ENCODE data around the gene HYDIN.
"Not testable (repeated sequence)": the region's sequence is repeated elsewhere in the genome, so short reads cannot be mapped to it uniquely, and the experiment has no call there.

The HYDIN gene

DNA sequence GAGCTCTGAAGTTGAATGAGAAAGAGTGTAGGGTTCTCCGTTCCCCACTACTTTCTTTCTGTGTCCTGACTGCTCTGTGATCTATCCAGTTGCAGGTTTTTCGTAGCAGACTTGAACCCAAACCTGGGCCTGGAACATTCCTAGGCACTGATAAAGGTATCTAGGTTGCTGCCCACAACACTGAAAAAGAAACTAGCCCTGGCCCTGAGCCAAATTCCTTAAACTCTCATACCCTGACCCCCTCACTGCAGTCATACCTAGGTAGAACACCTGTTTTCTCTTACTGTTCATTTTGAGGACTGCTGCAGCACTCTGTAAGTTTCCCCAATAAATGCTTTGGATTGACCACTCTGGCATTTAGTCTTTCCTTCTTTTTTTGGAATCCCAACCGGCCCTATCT is 5.4 kb downstream of the HYDIN start:
- no peak for DNase-seq (ENCODE audit: low read depth)

DNA sequence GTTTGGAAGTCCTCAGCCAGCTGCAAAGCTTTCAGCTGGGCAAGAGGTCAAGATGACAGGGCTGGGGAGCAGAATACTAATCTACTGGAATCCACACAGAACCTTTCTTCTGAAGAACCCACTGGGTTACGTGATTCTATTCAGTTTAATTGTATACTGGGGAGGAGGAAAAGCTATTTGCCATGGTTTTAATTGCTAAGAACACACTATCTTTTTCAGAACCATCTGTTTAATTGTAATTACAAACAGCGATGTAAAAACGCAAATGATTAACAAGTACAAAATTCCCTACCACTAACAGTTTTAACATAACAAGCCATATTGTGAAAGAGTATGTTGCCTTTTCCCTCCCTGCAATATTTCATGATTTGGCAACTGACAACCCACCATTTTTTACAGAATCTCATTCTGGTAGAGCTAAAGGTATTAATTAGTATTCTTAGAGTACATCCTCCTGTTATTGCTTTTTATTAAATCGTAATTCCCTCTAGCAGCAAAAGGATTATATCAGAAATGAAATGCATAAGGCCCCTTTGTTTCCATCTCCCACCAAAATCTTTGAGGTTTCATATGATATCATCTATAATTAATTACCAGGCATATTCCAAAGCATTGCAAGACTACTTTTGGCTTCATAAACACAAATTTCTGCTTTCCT is 12.1 kb downstream of the HYDIN start:
- DNase-seq (ENCODE audit: low read depth) = no peak

DNA sequence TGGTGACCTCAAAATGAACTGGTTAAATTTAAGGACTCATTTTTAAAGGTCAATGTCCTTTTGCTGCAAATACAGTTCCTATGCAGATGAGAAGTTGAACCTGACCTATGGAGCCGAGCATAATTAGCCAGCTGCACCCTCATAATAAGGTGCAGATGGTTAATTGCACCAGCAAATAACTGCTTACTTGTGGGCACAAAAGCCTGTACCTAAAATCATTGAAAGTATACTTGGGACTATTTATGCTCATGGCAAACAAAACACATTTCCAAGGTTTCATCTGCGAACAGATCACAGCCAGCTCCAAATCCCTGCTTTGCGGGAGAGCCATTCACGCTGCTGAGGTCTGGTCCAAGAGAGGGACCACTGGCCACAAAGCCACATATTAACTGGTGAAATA is 13.0 kb downstream of the HYDIN start:
- no peak for DNase-seq (ENCODE audit: low read depth)

DNA sequence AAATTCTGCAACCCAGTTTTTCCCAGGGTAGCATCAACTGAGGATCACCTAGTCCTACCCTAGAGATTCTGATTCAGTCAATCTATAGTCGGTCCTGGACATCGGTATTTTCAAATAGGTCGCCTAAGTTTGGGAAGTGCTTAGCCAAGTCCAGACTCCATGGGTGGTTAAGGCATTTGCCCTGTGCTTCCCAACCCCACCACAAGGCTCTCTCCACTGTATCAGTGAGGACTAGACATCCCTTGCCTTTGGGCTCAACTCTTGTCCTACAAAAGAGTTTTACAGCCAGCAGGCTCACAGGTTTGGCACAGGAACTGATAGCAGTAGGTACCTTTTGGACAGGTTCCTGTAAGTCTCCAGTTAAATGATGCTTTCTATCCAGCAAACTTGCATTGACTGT is 13.8 kb downstream of the HYDIN start:
- DNase-seq (ENCODE audit: low read depth) = no peak

DNA sequence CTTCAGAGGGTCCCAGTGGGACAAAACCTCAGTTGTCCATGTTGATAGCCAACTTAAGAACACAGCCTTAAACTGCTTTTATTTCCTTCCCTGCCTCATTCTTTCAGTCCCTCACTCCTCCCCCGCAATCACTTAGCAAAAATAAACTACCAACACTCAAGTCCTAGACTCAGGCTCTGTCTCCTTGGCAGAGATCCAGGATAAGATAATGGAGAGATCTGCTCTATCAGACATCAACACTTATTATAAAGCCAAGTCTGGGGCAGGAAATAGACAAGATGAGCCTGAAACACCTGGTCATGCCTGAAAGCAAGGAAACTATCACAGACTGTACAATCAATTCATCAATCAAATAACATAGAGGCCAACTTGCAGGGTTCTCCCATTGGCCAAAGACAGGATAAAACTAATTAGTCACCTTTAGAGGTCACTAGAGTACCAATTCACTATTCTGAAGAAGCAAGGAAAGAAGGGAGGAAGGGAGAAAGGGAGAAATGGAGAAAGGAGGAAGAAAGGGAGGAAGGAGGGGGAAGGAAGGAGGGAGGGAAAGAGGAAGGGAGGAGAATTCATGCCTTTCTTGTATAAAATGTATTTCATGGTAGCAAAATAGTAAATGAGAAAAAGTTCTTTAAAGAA is 15.7 kb downstream of the HYDIN start:
- no peak for DNase-seq (ENCODE audit: low read depth)

DNA sequence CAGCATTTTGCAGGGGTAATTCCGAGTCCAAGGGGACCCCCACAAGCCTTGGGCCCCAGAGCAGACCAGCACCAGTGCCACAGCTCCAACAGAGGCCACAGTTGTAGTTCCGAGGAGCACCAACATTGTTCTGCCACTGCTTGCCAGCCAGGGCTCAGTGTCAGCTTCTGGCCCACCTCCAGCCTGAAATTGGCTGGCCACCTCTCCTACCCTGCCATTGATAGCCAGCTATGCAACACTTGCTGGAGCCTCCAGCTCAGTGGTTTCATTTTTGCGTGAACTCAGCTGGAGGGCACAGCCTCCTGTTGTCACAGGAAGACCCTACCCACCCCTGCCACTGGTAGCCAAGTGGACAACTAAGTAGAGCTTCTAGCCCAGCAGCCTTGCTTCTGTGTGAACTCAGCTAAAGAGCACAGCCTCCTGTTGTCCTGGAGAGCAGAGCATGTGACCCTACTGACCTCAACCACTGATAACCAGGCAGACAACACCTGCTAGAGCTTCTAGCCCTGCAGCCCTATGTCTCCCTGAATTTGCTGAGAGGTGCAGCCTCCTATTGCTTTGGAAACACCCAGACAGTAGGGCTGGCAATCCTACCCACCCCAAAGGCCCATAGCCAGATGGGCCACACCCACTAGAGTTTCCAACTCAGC is 24.9 kb downstream of the HYDIN start:
- no peak for DNase-seq (ENCODE audit: low read depth)

DNA sequence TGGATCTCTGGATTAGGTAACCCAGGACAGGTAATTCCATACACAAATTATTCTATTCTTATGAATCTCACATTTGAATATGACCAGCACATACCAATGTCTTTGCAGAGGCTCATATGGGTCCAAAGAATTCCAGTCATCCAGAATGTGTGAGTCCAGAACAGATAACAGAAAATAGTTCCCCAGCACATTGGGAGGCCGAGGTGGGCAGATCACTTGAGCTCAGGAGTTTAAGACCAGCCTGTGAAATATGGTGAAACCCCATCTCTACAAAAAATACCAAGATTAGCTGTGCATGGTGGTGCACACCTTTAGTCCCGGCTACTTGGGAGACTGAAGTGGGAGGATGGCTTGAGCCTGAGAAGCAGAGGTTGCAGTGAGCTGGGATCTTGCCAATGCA is 26.9 kb downstream of the HYDIN start:
- DNase-seq (ENCODE audit: low read depth) = no peak

DNA sequence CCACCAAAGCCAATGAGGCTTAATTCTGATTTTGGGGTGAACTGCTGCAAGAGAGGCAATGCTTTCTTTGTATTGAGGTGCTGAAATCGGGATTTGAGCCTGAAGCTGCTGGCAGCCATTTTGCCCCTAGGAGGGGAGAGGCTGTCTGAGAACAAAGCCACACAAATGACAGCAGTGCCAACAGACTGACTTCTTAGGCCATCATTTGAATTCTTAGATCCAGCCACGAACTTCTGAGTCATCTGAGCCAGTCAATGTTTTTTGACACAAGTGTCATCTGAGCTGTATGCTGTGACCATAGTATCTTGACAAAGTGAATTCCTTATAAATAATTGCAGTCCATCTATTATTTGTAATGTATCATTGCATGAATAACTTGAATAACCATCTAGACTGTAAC is 29.0 kb downstream of the HYDIN start:
- no peak for DNase-seq (ENCODE audit: low read depth)

DNA sequence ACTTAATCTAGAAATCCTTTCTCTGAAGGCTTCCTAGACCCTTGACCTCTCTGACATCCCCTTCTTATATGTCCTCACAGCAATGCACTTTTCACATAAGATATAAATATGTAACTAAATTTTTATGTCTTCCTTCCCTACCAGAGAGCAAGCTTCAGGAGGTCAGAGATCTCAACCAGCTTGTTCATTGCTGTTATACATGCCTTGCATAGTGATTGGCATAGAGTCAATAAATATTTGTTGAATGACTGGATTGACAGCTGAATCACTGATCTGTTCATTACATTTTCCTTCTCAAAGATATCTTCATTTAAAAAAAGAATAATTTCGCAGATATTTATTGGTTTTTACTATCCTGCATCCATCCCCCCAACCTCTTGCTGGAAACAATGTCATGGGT is 29.5 kb downstream of the HYDIN start:
- no peak for DNase-seq (ENCODE audit: low read depth)

DNA sequence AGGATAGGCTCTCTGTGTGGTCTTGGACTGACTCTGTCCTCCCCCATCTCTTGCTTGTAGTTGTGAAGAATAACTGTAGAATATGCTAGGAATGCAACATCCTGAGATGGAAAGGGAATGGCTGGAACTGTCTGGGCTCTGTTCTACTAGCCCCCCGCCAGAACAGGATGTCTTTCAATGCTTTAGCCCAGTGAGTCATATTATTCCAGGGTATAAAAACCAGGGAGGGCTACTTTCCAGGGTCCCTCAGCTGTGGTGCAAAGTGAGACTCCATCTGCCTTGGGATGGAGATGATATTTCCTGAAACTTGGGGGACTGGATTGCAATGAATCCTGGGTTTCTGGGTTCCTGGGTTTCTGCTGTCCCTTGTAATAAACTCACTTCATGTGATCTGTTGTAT is 32.1 kb downstream of the HYDIN start:
- DNase-seq (ENCODE audit: low read depth) = no peak

DNA sequence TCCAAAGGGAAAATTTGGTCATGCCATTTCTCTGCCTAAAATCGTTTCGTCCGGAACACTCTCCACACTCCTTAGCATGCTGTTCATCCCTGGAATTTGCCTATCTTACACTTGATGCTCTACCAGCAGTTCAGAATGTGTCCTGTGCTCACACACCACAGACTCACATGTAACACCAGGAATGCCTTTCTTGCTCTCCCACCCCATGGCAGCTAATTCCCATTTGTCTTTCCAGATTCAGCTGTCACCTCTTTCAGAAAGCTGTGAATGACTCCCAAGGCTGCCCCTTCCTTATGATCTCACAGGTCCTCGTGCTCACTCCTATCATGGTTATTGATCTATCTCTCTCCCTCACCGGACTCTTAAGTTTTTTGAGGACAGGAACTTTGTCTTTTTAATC is 38.1 kb downstream of the HYDIN start:
- DNase-seq (ENCODE audit: low read depth) = no peak

DNA sequence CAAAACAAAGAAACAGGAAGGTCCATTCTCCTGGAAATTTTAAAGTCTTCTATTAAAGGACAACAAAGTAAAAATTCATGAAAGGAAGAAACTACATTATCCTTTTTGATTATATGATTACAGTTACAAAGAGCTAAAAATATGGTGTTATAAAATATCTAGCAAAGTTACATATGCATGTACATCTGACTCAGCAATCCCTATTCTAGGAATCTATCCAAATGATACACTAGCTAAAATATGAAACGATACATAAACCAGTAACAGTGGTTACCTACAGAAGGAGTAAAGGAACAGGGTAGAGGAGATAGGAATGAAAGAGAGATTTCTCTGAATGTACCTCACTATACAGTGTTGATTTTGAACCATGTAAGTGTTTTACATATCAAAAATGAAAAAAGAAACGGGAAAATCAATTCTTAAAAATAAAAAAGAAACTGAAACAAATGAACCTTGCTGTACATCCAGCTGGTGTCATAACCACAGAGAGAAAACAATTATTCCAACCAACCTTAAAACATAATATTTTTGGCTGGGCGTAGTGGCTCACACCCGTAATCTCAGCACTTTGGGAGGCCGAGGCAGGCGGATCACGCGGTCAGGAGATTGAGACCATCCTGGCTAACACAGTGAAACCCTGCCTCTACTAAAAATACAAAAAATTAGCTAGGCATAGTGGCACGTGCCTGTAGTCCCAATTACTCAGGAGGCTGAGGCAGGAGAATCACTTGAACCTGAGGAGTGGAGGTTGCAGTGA is 41.4 kb downstream of the HYDIN start:
- DNase-seq (ENCODE audit: low read depth) = no peak

DNA sequence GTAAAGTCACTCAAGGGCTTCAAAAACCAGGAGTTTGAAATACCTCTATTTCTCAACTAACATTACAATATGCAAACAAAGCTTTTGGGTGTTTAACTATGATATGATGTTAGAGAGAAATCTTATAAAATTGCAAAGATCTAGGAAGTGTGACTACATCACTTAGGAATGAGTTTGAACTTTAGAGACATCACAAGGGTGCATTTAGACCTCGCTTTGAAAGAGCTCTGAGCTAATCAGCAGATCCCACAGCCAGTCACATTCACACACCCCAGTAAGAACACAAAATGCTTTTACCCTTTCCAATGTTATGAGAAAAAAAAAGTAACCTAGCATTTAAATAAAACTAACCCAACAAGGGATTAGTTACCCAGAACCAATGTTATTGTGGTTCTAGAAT is 45.2 kb downstream of the HYDIN start:
- no peak for DNase-seq (ENCODE audit: low read depth)

DNA sequence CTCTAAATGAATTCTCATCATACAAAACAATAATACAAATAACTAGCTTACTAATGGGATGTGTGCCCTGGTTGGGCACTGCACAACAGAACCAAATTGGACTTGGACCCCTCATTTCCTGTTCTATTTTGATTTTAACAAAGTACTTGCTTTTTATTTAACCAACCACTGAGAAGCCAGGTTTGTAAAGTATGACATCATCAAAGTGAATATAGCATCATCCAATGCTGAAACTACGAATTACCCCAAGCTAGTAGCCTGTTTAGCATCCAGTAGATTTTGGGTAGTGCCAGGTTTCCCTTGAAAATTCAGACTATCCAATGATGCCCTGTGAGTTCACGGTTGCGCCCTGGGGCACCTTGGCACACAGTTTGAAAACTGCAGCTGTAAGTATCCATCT is 51.0 kb downstream of the HYDIN start:
- no peak for DNase-seq (ENCODE audit: low read depth)

DNA sequence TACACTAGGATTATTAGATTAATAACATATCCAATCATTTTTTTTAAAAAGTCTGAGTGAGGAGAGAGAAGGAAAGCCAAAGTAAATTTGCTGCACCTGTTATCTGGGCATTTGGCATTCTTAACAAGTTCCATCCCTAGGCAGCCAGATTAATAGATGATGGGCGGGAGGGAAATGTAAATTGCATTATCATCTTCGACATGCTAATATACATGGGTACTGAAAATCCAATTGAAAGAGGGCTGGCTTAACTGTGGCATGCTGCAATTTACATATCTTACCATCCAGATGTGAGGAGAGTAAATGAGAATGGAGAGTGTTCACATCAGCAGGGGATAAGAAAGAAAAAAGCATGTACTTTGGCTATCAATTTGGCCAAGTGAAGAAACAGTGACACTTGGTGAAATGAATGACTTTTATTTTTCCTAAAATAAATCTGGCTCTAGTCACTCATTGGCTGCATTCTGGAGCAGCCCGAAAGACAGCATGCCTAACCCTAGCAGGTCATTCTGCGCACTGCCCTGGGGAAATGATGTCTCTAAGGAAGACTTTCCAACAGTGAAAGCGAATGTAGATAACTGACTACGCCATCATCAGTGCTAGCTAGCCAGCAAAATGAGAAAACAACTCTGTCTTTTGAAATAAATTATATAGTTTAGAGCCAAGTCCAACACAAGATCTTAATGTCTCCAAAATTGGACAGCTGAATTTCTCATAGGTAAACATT is 57.9 kb downstream of the HYDIN start:
- DNase-seq (ENCODE audit: low read depth) = no peak

DNA sequence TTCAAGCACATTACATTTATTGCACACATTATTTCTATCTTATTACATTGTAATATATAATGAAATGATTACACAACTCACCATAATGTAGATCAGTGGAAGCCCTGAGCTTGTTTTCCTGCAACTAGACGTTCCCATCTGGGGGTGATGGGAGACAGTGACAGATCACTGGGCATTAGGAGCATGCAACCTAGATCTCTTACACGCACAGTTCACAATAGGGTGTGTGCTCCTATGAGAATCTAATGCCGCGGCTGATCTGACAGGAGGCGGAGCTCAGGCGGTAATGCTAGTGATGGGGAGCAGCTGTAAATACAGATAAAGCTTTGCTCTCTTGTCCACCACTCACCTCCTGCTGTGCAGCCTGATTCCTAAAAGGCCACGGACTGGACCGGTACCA is 69.5 kb downstream of the HYDIN start:
- DNase-seq (ENCODE audit: low read depth) = not testable (repeated sequence)

DNA sequence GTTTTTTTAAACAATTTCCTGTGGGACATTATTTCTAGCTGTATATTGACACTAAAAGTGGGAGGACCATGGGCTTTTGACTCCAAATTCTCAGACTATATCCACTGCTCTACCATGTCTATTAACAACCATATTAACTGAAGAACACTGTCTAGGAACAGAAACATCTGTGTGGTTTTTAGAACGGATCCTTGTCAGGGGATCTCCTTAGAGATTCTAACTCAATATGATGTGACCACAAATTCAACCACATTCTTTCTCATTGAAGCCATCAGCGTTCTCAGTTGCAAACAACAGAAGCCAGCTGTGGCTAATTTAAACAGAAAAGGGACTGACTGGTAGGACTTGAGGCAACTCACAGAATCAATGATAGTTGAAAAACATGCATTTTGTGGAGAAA is 73.2 kb downstream of the HYDIN start:
- DNase-seq (ENCODE audit: low read depth) = not testable (repeated sequence)

DNA sequence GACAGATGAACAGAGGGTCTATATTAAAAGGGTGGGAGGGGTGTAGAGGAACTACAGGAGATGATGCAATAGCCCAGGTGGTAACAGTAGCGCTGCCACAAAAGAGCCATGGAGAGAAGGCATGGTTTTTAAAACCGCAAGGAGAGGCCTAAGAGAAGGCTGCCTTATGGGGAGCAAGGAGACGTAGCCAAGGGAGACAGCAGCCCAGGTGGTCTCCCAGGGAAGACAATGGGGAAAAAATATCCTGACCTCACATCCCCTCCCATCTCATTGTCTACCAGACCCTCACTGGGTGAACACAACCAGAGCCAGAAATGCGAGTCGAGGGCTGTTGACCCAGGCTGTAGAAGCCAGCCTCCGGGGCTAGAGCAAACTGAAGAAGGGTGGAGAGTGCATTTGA is 77.2 kb downstream of the HYDIN start:
- DNase-seq (ENCODE audit: low read depth) = not testable (repeated sequence)

DNA sequence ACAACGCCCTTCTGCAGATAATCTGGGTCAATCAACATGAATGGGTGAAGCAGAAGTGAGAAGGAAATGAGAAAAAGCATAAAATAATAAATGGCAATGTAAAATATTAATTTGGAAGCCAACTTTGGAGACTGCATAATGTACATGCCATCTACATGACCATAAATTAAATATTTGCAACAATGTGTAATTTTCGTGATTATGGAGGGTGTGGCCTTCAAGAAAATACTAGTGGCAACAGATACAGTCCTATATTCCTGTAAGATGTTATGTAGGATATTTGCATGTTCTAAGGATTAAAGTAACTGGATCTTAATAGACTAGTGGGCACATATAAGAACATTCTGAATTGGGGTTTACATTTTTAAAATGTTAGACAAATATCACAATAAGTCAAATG is 78.9 kb downstream of the HYDIN start:
- not testable (repeated sequence) for DNase-seq (ENCODE audit: low read depth)

DNA sequence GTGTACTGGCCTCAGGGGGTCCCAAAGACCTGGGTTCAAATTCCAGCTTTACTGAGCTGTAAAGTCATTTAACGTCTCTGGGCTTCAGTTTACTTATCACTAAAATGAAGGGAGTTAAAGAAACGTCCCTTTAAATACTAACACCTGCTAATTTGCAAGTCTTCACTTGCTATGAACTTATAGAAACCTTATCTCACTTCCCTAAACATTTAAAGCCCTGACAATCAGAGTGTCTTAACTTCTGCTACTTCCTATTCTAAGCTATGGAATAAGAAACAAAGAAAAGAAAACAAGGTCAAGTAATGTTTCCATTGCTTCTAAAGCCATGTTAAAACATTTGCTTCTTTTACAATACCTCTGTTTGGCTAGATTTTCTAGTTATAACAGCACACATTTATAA is 87.3 kb downstream of the HYDIN start:
- DNase-seq (ENCODE audit: low read depth) = not testable (repeated sequence)

DNA sequence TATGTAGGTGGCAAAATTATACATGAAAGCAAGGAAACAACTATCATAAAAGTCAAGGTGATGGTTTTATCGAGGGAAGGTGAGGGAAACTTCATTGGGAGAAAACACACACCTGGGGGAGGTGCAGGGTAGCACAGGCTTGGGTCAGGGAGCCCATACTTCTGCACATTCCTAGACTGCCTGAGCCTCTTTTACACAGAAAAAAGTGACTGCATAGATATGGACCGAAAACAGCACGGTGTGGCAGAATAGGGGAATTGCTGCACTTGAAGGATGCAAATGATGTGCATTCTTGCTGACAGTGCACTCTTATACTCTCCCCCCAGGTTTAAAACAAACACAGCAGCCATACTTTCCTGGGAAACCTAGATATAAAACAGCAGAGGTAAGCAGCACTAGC is 120.0 kb downstream of the HYDIN start:
- not testable (repeated sequence) for DNase-seq (ENCODE audit: low read depth)

DNA sequence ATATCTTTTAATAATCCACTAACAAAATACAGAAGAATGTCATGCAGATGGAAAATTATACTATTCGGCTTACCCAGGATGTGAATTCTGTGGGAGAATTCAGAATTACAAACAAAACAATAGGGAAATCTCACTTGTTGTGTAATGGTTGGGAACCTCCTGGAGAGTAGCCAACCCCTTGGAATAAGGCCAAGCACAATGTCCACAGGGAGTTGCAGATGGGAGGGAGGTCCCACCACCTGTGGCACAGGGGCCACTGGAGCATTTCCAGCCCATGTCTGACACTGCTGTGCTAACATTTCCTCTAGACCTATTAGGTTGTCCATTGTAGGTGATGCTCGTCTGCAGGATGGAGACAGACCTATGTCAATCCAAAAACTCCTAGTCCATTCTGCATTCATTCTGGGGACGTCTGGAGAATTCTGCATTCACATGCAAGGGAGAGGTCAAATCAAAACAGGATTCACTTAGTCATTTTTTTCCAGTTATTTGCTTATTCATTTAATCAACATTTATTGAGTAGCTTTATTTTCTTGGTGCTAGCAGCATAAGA is 120.8 kb downstream of the HYDIN start:
- DNase-seq (ENCODE audit: low read depth) = not testable (repeated sequence)
